OCI-LY7 (cell line): ENCODE results near the gene BARHL2.

Experiments
- CTCF ChIP-seq: fragments of 200-600 bp; sonication (generic); conservative IDR thresholded peaks from 2 replicates; pipeline ENCODE4 v1.5.1; 2014; ENCODE audit warnings: mild to moderate bottlenecking, antibody characterized with exemption, low read length, moderate library complexity, mixed read lengths
- EZH2phosphoT487 ChIP-seq: fragments of 200-600 bp; sonication (generic); IDR thresholded peaks from 2 replicates; pipeline ENCODE4 v1.6.1; 2018; ENCODE audit warnings: low read depth, borderline replicate concordance, mild to moderate bottlenecking, mixed run types, antibody characterized with exemption, low read length, moderate library complexity, mixed read lengths

GRCh38 chr1:90707363-90707710 lies 9.8 kb downstream of the BARHL2 start:
- no peak for TF ChIP-seq CTCF
- TF ChIP-seq EZH2phosphoT487: no peak
